GM23248 (cell line): ENCODE data around the gene RBFOX2. TPM values are rescaled to one million over a fixed set of nuclear protein-coding genes. Genes with fewer than 3 reads are reported as not detected.

Experiments
- DNase-seq: peaks from one replicate; pipeline ENCODE4 v3.0.0-alpha.2; 2015
- H2AFZ ChIP-seq: fragments of 200-600 bp; sonication (generic); 2 replicates; pipeline ENCODE4 v1.6.1; 2016; ENCODE audit warnings: antibody characterized with exemption
- H3F3A ChIP-seq: fragments of 200-600 bp; sonication (generic); 2 replicates; pipeline ENCODE4 v1.6.1; 2016; ENCODE audit warnings: mild to moderate bottlenecking, antibody characterized with exemption, mixed run types; ENCODE audit not compliant: insufficient read depth
- H3K27ac ChIP-seq: fragments of 200-600 bp; sonication (generic); 2 replicates; pipeline ENCODE4 v1.5.1; 2016; ENCODE audit warnings: mild to moderate bottlenecking
- H3K27me3 ChIP-seq: fragments of 200-600 bp; sonication (generic); replicated peaks from 2 replicates; pipeline ENCODE4 v1.6.1; 2016; ENCODE audit warnings: mild to moderate bottlenecking; ENCODE audit not compliant: insufficient read depth
- H3K36me3 ChIP-seq: fragments of 200-600 bp; sonication (generic); 2 replicates; pipeline ENCODE4 v1.6.1; 2016; ENCODE audit warnings: low read depth, mild to moderate bottlenecking
- H3K4me1 ChIP-seq: fragments of 200-600 bp; sonication (generic); 2 replicates; pipeline ENCODE4 v1.6.1; 2016; ENCODE audit warnings: mild to moderate bottlenecking; ENCODE audit not compliant: insufficient read depth
- H3K4me2 ChIP-seq: fragments of 200-600 bp; sonication (generic); one replicate; pipeline ENCODE4 v1.6.1; 2016; ENCODE audit warnings: mild to moderate bottlenecking; ENCODE audit not compliant: unreplicated experiment
- H3K4me3 ChIP-seq: fragments of 200-600 bp; sonication (generic); 2 replicates; pipeline ENCODE4 v1.5.1; 2016; ENCODE audit warnings: mild to moderate bottlenecking
- H3K79me2 ChIP-seq: fragments of 200-600 bp; sonication (generic); 2 replicates; pipeline ENCODE4 v1.6.1; 2016; ENCODE audit warnings: mild to moderate bottlenecking; ENCODE audit not compliant: insufficient read depth
- H3K9ac ChIP-seq: fragments of 200-600 bp; sonication (generic); 2 replicates; pipeline ENCODE4 v1.6.1; 2016; ENCODE audit warnings: mild to moderate bottlenecking
- H3K9me2 ChIP-seq: fragments of 200-600 bp; sonication (generic); 2 replicates; pipeline ENCODE4 v1.6.1; 2016; ENCODE audit warnings: mixed run types, mild to moderate bottlenecking, moderate library complexity; ENCODE audit not compliant: insufficient read depth
- H3K9me3 ChIP-seq: fragments of 200-600 bp; sonication (generic); one replicate; pipeline ENCODE4 v1.6.1; 2017; ENCODE audit warnings: low read depth
- H4K20me1 ChIP-seq: fragments of 200-600 bp; sonication (generic); 2 replicates; pipeline ENCODE4 v1.6.0; 2016; ENCODE audit not compliant: insufficient read depth
- EZH2 ChIP-seq: fragments of 200-600 bp; sonication (generic); IDR thresholded peaks from 2 replicates; pipeline ENCODE4 v1.6.1; 2018; ENCODE audit warnings: antibody characterized with exemption, mild to moderate bottlenecking; ENCODE audit not compliant: insufficient read depth, poor library complexity, severe bottlenecking
- EZH2phosphoT487 ChIP-seq: fragments of 200-600 bp; sonication (generic); IDR thresholded peaks from 2 replicates; pipeline ENCODE4 v1.6.1; 2018; ENCODE audit warnings: antibody characterized with exemption, moderate library complexity, mild to moderate bottlenecking, low read depth; ENCODE audit not compliant: insufficient read depth
- WGBS, 2 experiments: methylation state at CpG; one replicate each; pipeline ENCODE4 v1.1.6; 2015 to 2017; ENCODE audit warnings: low lambda C conversion rate in 2 of 2, low coverage in 1 of 2; ENCODE audit errors: missing lambda C conversion rate in 2 of 2; 5-methylcytosine and 5-hydroxymethylcytosine counted together
- in situ Hi-C: fragments of 300-500 bp; cut with MboI; formaldehyde crosslinking; loops from 2 replicates; pipeline ENCODE4 v1.15.0; 2020
- polyA plus RNA-seq: library from polyadenylated mRNA; unstranded; fragments of >200 nt; fragmentation: Nextera tagmentation; extraction: Ambion mirVana; gene quantifications from 2 replicates; pipeline ENCODE4 v1.2.1, GENCODE V29; 2016
- total RNA-seq: library from RNA; depleted of rRNA; stranded (reverse); fragments of >200 nt; shearing (Covaris generic); gene quantifications from 2 replicates; pipeline ENCODE4 v1.2.3, GENCODE V29; 2014

Gene RBFOX2
- total and polyA plus RNA-seq, 2 experiments from 2014 or later: 127 to 136 TPM

DNA sequence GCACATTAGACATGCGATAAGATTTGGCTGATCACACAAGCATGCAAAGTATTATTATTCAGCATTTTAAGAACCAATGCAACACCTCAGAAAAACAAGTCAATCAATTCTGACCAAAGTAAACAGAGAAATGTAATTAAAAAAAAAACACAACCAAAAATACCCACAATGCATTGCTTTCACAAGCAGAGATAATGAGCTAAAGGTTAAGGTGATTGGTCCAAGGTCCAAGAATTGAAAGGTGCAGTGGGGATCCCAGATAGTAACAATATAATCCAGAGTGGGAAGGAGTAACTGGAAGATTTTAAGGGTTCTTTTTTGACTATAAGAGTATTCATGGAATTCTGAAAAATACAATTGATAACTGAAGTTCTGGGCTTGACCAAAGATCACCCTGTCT is 271.9 kb downstream of the RBFOX2 start:
- Histone ChIP-seq H3K27ac (no peak overlapping the region), H3K9me2 (no peaks in the 10 kb centered on the region), H3K4me3 (no peak overlapping the region), H3K4me2 (no peak overlapping the region), H3K36me3 (peaks cover 61% of the 10 kb centered on the region), H2AFZ (no peak overlapping the region), H3K9me3 (no peaks in the 10 kb centered on the region), H3K9ac (no peak overlapping the region), H4K20me1 (no peaks in the 10 kb centered on the region), H3K27me3 (no peaks in the 10 kb centered on the region), H3K4me1 (no peaks in the 10 kb centered on the region), H3F3A (peaks cover 24% of the 10 kb centered on the region; the same call in 1 of the 2 replicates), H3K79me2 (peaks cover 48% of the 10 kb centered on the region)
- 100% methylated on average over 1 of the region's 1 CpG for WGBS, 2 experiments
- TF ChIP-seq EZH2 (no peak), EZH2phosphoT487 (no peak)
- in situ Hi-C loops: no loop called here
- DNase-seq: no peak

- no peak for TF ChIP-seq EZH2
- TF ChIP-seq EZH2phosphoT487: no peak
Measured at GRCh38 chr22:35754761-35755160, 273.9 kb downstream of the RBFOX2 start.

DNA sequence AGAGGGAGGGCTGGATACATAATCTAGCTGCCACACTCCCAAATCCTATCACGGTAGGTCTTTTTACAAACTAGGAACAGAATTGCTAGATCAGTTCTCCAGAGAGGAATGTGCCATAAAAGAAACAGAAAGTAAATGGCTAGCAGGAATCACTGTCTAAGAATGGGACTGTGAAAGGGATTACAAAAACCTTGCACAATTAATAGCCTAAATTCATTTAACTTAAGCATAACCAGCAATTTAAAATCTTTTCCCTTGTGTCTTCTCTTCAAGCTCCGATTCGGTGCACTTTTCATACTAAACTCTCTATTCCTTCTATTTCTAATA is 275.8 kb downstream of the RBFOX2 start:
- TF ChIP-seq EZH2phosphoT487: no peak
- TF ChIP-seq EZH2: no peak

More at GRCh38 chr22:35754761-35755160, 273.9 kb downstream of the RBFOX2 start:
- H2AFZ ChIP-seq: no peak overlapping the region
- peaks cover 48% of the 10 kb centered on the region for H3K36me3 ChIP-seq
- no peak overlapping the region for H3K27ac ChIP-seq
- DNase-seq: no peak
- H3K27me3 ChIP-seq: no peaks in the 10 kb centered on the region
- H3K79me2 ChIP-seq: peaks cover 48% of the 10 kb centered on the region
- no peaks in the 10 kb centered on the region for H4K20me1 ChIP-seq
- no peak overlapping the region for H3K9ac ChIP-seq
- no peak overlapping the region for H3K4me2 ChIP-seq
- in situ Hi-C loops: no loop called here
- 95 to 100% methylated on average over 2 of the region's 2 CpGs for WGBS, 2 experiments
- H3K9me2 ChIP-seq: no peaks in the 10 kb centered on the region
- H3K9me3 ChIP-seq: no peaks in the 10 kb centered on the region
- no peaks in the 10 kb centered on the region for H3K4me1 ChIP-seq
- H3F3A ChIP-seq: peaks cover 30% of the 10 kb centered on the region; the same call in 1 of the 2 replicates
- H3K4me3 ChIP-seq: no peak overlapping the region

DNA sequence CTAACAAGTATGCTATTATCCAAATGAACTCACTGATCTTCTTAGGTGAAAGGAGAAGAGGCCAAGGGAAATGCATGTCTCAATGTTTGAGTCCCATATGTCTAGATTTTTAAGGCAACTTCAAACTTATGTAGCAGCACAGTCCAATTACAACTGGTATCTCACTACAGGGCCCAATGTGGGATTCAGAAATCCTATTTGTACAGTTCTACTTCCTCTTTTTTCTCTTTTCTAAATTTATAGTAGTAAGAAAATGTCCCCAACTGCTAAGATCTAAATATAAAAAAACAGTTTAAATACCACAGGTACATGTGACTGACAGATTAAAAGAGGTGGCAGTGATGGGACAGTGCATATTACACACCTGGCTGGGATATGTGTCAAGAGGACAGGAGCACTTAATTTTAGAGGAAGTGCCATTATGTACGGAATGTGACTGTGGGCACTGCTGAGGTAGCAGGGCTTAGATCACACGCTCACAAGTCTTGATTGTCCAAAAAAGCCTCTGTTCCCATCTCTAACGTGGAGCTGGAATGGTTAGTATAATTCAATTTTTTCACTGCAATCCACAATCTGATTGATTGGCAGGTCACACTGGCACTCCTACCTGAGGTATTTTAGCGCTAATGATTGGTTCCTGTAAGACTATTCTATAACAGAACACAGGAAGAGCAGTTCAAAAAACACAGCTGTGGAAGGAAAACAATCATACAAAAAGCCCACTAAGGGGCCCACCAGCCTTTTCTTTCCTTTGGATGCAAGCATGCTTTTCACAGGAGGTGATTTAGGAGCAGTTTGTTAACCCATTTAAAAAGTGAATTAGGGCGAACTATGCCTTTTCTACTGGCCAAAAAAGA is 276.4 kb downstream of the RBFOX2 start:
- Histone ChIP-seq H3K4me2 (no peak overlapping the region), H3K4me3 (no peak overlapping the region), H3K27ac (no peak overlapping the region), H3K27me3 (no peaks in the 10 kb centered on the region), H3K9me3 (no peaks in the 10 kb centered on the region), H4K20me1 (no peaks in the 10 kb centered on the region), H3F3A (peaks cover 32% of the 10 kb centered on the region), H3K79me2 (peaks cover 52% of the 10 kb centered on the region), H3K9me2 (no peaks in the 10 kb centered on the region), H3K9ac (0 out of 2 replicates have a peak overlapping the region, but pooled peaks have one; percentile 12), H3K36me3 (peaks cover 31% of the 10 kb centered on the region), H3K4me1 (peaks cover 11% of the 10 kb centered on the region), H2AFZ (no peak overlapping the region)
- TF ChIP-seq EZH2 (no peak), EZH2phosphoT487 (no peak)
- no peak for DNase-seq
- WGBS, 2 experiments: 64 to 72% methylated on average over 5 of the region's 5 CpGs
- in situ Hi-C loops: no loop called here

More for the DNA sequence above, 275.8 kb downstream of the RBFOX2 start:
- WGBS, 2 experiments: 64 to 74% methylated on average over 3 of the region's 3 CpGs
- H3K36me3 ChIP-seq: peaks cover 37% of the 10 kb centered on the region
- H3K4me1 ChIP-seq: peaks cover 5% of the 10 kb centered on the region
- H3K27me3 ChIP-seq: no peaks in the 10 kb centered on the region
- H3K9me3 ChIP-seq: no peaks in the 10 kb centered on the region
- H2AFZ ChIP-seq: no peak overlapping the region
- in situ Hi-C loops: no loop called here
- H4K20me1 ChIP-seq: no peaks in the 10 kb centered on the region
- H3K9ac ChIP-seq: 0 out of 2 replicates have a peak overlapping the region, but pooled peaks have one; percentile 12
- no peaks in the 10 kb centered on the region for H3K9me2 ChIP-seq
- peak; percentile 21 for DNase-seq
- no peak overlapping the region for H3K27ac ChIP-seq
- no peak overlapping the region for H3K4me2 ChIP-seq
- H3F3A ChIP-seq: peaks cover 32% of the 10 kb centered on the region
- H3K4me3 ChIP-seq: no peak overlapping the region
- peaks cover 54% of the 10 kb centered on the region for H3K79me2 ChIP-seq
